ENCODE data around the gene CPEB3.
"Not testable (repeated sequence)": the region's sequence is repeated elsewhere in the genome, so short reads cannot be mapped to it uniquely, and the experiment has no call there.

The CPEB3 gene

DNA sequence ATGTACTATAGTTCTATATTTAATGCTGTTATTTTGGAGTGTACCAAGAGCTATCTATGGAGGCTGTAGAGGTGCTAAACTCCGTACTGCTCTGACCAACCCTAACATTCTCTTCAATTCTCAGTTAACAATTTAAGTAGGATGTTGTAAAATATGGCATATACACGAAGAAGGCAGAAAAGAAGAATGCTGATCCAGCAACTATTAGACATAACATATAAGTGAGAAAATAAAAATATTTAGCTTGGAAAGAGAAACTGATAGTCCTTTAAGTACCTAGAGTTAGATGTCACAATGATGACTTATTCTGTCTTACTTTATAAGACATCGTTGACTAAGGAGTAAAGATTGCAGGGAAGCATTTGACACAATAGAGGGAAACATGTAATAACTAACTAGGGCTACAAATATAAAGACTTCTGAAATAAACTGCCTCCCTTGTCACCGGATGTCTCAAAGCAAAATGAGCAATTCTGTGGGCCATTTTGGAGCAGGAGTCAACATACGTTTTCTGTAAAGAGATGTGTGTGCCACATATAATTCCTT is 159.5 kb downstream of the CPEB3 start:
- no peak for DNase-seq

DNA sequence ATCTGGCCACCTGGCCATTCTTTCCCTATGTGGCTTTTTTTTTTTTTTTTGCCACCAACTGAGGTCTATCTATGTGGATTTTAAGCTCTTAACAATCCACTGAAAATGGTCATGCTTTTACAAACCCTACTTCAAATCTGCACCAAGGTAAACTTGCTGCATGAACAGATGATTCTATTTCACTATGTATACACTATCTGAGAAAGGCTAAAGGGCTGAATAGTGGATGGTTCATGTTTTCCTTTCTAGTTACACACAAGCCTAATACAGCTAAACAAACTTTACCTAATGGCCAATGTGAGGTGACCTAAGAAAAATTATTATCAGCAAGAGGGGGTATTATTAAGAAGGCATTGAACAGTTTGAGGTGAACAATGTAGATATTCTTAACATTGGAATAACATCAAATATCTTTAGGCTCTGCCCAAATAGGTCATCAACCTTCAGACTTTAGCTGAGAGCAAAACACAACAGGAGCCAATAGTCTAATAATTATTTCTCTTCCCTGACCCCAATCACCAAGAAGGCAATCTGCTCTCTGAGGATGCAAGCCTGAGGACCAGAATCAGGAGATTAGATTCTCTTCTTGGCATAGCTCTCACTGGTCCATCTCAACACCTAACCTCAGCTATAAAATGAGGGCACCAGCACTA is 160.1 kb downstream of the CPEB3 start:
- no peak for DNase-seq

GRCh38 chr10:92126100-92126650 is 164.7 kb downstream of the CPEB3 start:
- no peak for DNase-seq

GRCh38 chr10:92125144-92125543 is 165.7 kb downstream of the CPEB3 start:
- no peak for DNase-seq

GRCh38 chr10:92124616-92125143 is 166.2 kb downstream of the CPEB3 start:
- no peak for DNase-seq

GRCh38 chr10:92124020-92124419 is 166.9 kb downstream of the CPEB3 start:
- DNase-seq, result no peak

GRCh38 chr10:92122941-92123450 is 167.9 kb downstream of the CPEB3 start:
- no peak for DNase-seq

DNA sequence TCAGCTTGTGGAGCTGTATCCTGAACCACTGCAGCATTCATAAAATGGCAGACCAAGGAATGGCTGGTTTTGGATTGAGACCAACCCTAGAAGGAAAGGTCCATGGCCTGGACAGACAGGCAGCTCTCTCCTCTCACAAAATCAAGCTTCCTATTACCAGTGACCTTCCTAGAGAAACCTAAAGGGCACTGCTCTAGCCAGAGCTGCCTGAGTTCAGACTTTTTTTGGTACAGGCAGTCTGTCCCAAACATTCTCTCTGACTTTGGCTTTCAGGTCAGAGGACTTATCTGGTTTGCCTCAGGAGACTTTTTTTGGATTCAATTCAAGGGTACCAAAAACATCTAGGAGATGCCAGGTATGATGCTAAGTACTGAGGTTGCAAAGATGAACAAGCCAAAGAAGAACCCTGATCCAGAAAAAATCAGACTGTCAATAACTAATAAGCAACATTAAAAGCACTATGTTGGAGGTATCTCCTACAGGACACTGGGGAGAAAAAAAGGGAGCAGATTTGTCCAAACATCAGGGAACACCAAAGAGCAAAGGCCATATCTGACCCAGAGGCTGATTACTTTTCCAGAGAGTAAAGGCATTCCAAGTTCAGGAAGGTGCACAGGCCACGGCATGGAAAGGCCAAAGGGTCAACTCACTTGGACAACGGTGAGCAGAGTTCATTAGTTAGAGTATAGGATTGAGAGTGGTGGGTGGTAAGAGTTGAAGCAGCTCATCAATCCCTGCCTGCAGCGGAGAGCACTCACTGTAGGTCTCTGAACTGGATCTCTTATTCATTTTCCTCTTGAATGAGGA is 169.0 kb downstream of the CPEB3 start:
- DNase-seq, result no peak

- DNase-seq, result no peak
These were observed 171.5 kb downstream of the CPEB3 start for GRCh38 chr10:92119340-92119739.

DNA sequence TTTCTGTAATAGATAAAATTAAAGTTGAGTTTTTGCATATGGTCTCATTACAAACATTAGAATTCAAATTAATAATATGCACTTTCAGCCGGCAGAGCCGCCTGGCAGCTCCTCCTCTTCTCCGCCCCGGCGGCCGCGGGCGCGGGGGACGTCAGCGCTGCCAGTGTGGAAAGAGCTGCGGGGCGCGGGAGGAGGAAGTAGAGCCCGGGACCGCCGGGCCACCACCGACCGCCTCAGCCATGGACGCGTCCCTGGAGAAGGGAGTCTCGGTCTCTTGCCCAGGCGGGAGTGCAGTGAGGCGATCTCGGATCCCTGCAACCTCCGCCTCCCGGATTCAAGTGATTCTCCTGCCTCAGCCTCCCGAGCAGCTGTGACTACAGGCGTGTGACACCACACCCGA is 176.0 kb downstream of the CPEB3 start:
- DNase-seq, result not testable (repeated sequence)

DNA sequence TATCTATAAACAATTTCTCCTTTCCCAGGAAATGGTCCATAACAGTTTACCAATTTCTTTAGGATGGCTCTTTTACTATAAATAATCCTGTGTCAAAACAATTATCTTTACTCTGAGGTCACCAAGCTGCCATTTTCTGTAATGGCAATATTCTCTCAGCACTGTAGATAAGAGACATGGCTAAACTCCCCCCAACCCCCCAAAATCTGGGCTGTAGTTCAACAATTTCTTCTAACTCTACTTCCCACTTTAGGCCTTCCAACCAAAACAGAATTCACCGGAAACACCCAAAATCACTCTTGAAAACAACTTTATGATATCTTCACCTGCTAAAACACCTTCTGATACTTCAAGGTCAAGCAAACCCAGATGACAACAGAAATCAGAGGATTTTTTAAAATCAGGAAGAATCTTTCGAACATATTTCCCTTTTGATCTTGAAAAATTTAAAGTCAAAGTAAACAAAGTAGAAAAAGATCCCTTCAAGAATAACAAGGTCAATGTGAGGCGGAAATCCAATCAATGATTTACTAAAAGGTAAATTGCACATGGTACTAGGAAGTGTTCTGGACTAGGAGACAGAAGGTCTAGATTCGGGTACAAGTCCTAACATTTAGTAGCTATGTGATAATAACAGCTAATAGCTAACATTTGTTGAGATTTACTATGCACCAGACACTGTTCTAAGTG is 176.8 kb downstream of the CPEB3 start:
- no peak for DNase-seq

DNA sequence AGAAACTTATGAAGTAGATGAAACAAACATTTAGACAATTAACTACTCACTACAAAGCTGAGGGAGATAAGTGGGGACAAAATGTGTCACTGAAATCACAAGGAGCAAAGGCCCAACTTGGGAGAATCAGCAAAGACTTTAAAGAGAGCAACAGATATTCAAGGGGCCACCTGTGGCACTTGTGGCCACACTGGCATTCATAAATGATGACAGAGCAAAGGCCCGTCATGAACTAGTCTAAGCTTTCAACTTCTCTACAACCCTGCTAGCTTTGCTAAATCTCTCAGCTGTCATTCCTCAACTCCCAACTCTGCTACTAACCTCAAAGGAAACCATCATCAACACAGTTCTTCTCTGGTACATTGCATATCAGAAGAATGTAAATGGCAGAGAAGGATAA is 178.4 kb downstream of the CPEB3 start:
- no peak for DNase-seq

- DNase-seq, result no peak
These were observed 179.4 kb downstream of the CPEB3 start for GRCh38 chr10:92111336-92111939.

GRCh38 chr10:92110039-92110794 is 180.7 kb downstream of the CPEB3 start:
- DNase-seq, result no peak

DNA sequence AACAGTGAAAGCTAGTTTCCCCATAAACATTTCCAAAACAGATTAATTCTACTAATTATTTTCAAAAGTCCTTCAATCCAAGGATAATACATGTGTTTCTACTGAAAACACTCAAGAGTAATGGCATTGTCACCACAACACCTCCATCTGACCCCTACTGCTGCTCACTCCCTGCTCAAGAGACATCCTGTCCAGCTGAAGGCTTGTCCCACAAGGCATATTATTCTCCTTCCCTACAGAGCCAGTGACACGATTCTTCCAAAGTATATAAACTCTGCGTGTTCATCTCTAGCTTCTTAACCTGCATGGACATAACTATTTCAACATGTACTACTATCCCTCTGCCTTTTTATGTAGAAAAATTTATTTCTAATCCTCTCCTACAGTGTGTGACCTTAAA is 182.1 kb downstream of the CPEB3 start:
- DNase-seq, result no peak

DNA sequence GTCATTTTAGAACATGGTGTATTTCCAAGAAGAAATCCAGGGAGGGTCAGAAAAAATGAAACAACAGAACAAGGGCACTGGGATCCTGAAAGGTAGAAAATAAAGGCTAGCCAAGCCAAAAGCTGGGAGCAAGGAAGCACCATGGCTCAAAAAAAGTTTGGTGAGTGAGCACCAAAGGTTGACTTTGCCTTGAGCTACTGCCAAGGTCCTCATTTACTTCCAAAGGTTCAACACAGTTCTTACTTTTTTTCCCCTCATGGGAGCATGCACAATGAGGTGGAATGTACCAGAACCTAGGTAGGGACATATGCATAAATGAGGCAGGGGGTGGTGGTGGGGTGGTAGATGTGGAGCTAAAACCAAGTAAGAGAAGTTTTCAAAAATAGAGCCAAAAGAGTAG is 182.8 kb downstream of the CPEB3 start:
- DNase-seq, result no peak

- DNase-seq, result no peak
These were observed 187.3 kb downstream of the CPEB3 start for GRCh38 chr10:92103376-92104090.

DNA sequence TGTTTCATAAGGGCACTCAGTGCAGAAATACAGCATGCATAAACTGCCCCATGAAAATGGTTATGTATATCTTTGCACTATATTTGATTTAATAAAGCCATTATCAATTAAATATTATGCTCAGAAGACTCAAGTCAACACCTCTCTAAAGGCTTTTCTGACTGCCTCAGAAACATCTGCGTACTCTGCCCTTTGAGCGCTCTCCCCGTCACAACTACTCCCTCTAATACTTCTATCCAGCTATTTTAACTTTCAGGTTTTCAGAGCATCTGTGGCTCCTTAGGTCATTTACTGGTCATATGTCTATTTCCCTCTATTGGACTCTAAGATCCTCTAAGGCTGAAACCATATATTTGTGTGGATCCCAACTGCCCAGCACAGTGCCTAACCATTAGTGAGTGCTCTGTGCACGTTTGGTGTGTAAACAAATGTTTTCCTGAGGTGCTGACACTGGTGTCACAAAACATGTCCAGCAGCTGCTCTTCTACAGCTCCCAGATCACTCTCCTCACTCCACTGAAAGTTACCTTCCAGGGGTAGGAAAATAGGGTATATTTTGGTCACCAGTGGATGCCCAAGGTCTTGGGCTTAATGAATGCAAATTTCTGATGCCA is 188.2 kb downstream of the CPEB3 start:
- no peak for DNase-seq

GRCh38 chr10:92094960-92095359 is 195.9 kb downstream of the CPEB3 start:
- DNase-seq, result no peak

- DNase-seq, result no peak
These were observed 198.9 kb downstream of the CPEB3 start for GRCh38 chr10:92091965-92092364.

Data from stimulated activated CD4-positive, alpha-beta T cell treated with anti-CD3 and anti-CD28 coated beads, Interleukin-4, amount 100 ng/mL, for 24 hours (primary cell).